GM21360 (cell line): ENCODE data around the gene ADAD2.

ENCODE experiments used
- ATAC-seq: cut with Tn5 transposase; IDR thresholded peaks from one replicate; pipeline ENCODE4 v1.9.1; 2021; ENCODE audit warnings: mild to moderate bottlenecking, moderate library complexity; ENCODE audit not compliant: unreplicated experiment

Gene ADAD2

GRCh38 chr16:84176192-84177053, 14.5 kb upstream of the ADAD2 start:
- no peak for ATAC-seq

- no peak for ATAC-seq
Observed at GRCh38 chr16:84177741-84178073, 13.2 kb upstream of the ADAD2 start.

- no peak for ATAC-seq
Observed at GRCh38 chr16:84178146-84178765, 12.7 kb upstream of the ADAD2 start.

- no peak for ATAC-seq
Observed at GRCh38 chr16:84178892-84179611, 11.9 kb upstream of the ADAD2 start.

GRCh38 chr16:84179612-84180320, 11.2 kb upstream of the ADAD2 start:
- no peak for ATAC-seq

- no peak for ATAC-seq
Observed at GRCh38 chr16:84180519-84181140, 10.3 kb upstream of the ADAD2 start.

- ATAC-seq: no peak
Observed at GRCh38 chr16:84181144-84181915, 9.6 kb upstream of the ADAD2 start.

- no peak for ATAC-seq
Observed at GRCh38 chr16:84182104-84182503, 8.9 kb upstream of the ADAD2 start.

- no peak for ATAC-seq
Observed at GRCh38 chr16:84182680-84183571, 8.0 kb upstream of the ADAD2 start.

- no peak for ATAC-seq
Observed at GRCh38 chr16:84183572-84183875, 7.4 kb upstream of the ADAD2 start.

GRCh38 chr16:84183911-84184591, 6.9 kb upstream of the ADAD2 start:
- ATAC-seq: no peak

GRCh38 chr16:84184775-84185174, 6.2 kb upstream of the ADAD2 start:
- ATAC-seq: no peak

- peak; percentile 98 for ATAC-seq
Observed at GRCh38 chr16:84186685-84187437, 4.1 kb upstream of the ADAD2 start, which contains the start of gene TAF1C. Gene TAF1C, minus strand, starts transcription at chr16:84187057. Its CDS starts 2,069 bp downstream, at chr16:84184988.

GRCh38 chr16:84191466-84191865, 509 bp downstream of the ADAD2 start:
- ATAC-seq: no peak

GRCh38 chr16:84193480-84193879, 2.5 kb downstream of the ADAD2 start:
- no peak for ATAC-seq

GRCh38 chr16:84194018-84194417, 3.1 kb downstream of the ADAD2 start:
- no peak for ATAC-seq

- ATAC-seq: no peak
Observed at GRCh38 chr16:84194470-84195200, 3.7 kb downstream of the ADAD2 start.
